Measurements from ENCODE around the gene POLD1.

The POLD1 gene

GRCh38 chr19:50450369-50451222 lies 66.4 kb downstream of the POLD1 start:
- H3K27ac Mint-ChIP-seq = no peak overlapping the region
- H3K4me1 Mint-ChIP-seq = no peaks in the 10 kb centered on the region
- H3K36me3 Mint-ChIP-seq = no peaks in the 10 kb centered on the region
- H3K4me3 Mint-ChIP-seq = no peak overlapping the region
- peaks cover 3% of the 10 kb centered on the region for H3K9me3 Mint-ChIP-seq
- H3K27me3 Mint-ChIP-seq = no peaks in the 10 kb centered on the region
- no peak for ATAC-seq

- H3K27me3 Mint-ChIP-seq = no peaks in the 10 kb centered on the region
- no peak for ATAC-seq
- no peak overlapping the region for H3K4me3 Mint-ChIP-seq
- no peaks in the 10 kb centered on the region for H3K36me3 Mint-ChIP-seq
- H3K27ac Mint-ChIP-seq = no peak overlapping the region
- H3K4me1 Mint-ChIP-seq = no peaks in the 10 kb centered on the region
- peaks cover 7% of the 10 kb centered on the region for H3K9me3 Mint-ChIP-seq
These were observed 67.0 kb downstream of the POLD1 start for GRCh38 chr19:50451223-50451534.

GRCh38 chr19:50453243-50453642 lies 69.1 kb downstream of the POLD1 start:
- H3K27me3 Mint-ChIP-seq = no peaks in the 10 kb centered on the region
- peaks cover 6% of the 10 kb centered on the region for H3K9me3 Mint-ChIP-seq
- H3K36me3 Mint-ChIP-seq = no peaks in the 10 kb centered on the region
- no peak overlapping the region for H3K4me3 Mint-ChIP-seq
- no peaks in the 10 kb centered on the region for H3K4me1 Mint-ChIP-seq
- ATAC-seq = no peak
- H3K27ac Mint-ChIP-seq = peak overlapping the region; percentile 11

GRCh38 chr19:50455992-50456391 lies 71.8 kb downstream of the POLD1 start:
- H3K36me3 Mint-ChIP-seq = no peaks in the 10 kb centered on the region
- H3K4me1 Mint-ChIP-seq = peaks cover 16% of the 10 kb centered on the region

GRCh38 chr19:50457300-50457699 lies 73.2 kb downstream of the POLD1 start:
- Mint-ChIP-seq H3K4me1 (peaks cover 23% of the 10 kb centered on the region), H3K36me3 (no peaks in the 10 kb centered on the region), H3K27me3 (no peaks in the 10 kb centered on the region), H3K27ac (no peak overlapping the region), H3K9me3 (peaks cover 6% of the 10 kb centered on the region), H3K4me3 (no peak overlapping the region)
- ATAC-seq = no peak

More at GRCh38 chr19:50455992-50456391, 71.8 kb downstream of the POLD1 start:
- Mint-ChIP-seq H3K27me3 (no peaks in the 10 kb centered on the region), H3K9me3 (peaks cover 6% of the 10 kb centered on the region), H3K27ac (no peak overlapping the region), H3K4me3 (no peak overlapping the region)
- no peak for ATAC-seq

GRCh38 chr19:50458396-50459066 lies 74.4 kb downstream of the POLD1 start:
- Mint-ChIP-seq H3K4me1 (peaks cover 23% of the 10 kb centered on the region), H3K27me3 (no peaks in the 10 kb centered on the region), H3K27ac (no peak overlapping the region), H3K4me3 (no peak overlapping the region), H3K9me3 (peaks cover 6% of the 10 kb centered on the region), H3K36me3 (no peaks in the 10 kb centered on the region)
- no peak for ATAC-seq

GRCh38 chr19:50459067-50459456 lies 74.9 kb downstream of the POLD1 start:
- ATAC-seq = no peak
- H3K4me1 Mint-ChIP-seq = peaks cover 23% of the 10 kb centered on the region
- H3K4me3 Mint-ChIP-seq = no peak overlapping the region
- H3K9me3 Mint-ChIP-seq = peaks cover 6% of the 10 kb centered on the region
- H3K27ac Mint-ChIP-seq = peak overlapping the region; percentile 90
- no peaks in the 10 kb centered on the region for H3K27me3 Mint-ChIP-seq
- H3K36me3 Mint-ChIP-seq = no peaks in the 10 kb centered on the region

- Mint-ChIP-seq H3K4me3 (peak overlapping the region; percentile 20), H3K9me3 (peaks cover 6% of the 10 kb centered on the region), H3K27ac (peak overlapping the region; percentile 90), H3K4me1 (peaks cover 23% of the 10 kb centered on the region), H3K27me3 (no peaks in the 10 kb centered on the region), H3K36me3 (no peaks in the 10 kb centered on the region)
- no peak for ATAC-seq
These were observed 75.5 kb downstream of the POLD1 start for GRCh38 chr19:50459638-50460037.

GRCh38 chr19:50460161-50460765 lies 76.1 kb downstream of the POLD1 start:
- peak overlapping the region; percentile 90 for H3K27ac Mint-ChIP-seq
- H3K27me3 Mint-ChIP-seq = no peaks in the 10 kb centered on the region
- peak; percentile 83 for ATAC-seq
- H3K4me3 Mint-ChIP-seq = peak overlapping the region; percentile 20
- H3K9me3 Mint-ChIP-seq = peaks cover 6% of the 10 kb centered on the region
- H3K4me1 Mint-ChIP-seq = peaks cover 23% of the 10 kb centered on the region
- no peaks in the 10 kb centered on the region for H3K36me3 Mint-ChIP-seq

GRCh38 chr19:50461066-50461875 lies 77.1 kb downstream of the POLD1 start:
- peak overlapping the region; percentile 90 for H3K27ac Mint-ChIP-seq
- H3K36me3 Mint-ChIP-seq = no peaks in the 10 kb centered on the region
- H3K27me3 Mint-ChIP-seq = no peaks in the 10 kb centered on the region
- no peak overlapping the region for H3K4me3 Mint-ChIP-seq
- peaks cover 23% of the 10 kb centered on the region for H3K4me1 Mint-ChIP-seq
- ATAC-seq = peak; percentile 74
- H3K9me3 Mint-ChIP-seq = peaks cover under 1% of the 10 kb centered on the region

- Mint-ChIP-seq H3K4me1 (peaks cover 23% of the 10 kb centered on the region), H3K4me3 (no peak overlapping the region), H3K27ac (no peak overlapping the region), H3K36me3 (no peaks in the 10 kb centered on the region), H3K27me3 (no peaks in the 10 kb centered on the region), H3K9me3 (no peaks in the 10 kb centered on the region)
- no peak for ATAC-seq
These were observed 78.8 kb downstream of the POLD1 start for GRCh38 chr19:50462970-50463369.

- H3K9me3 Mint-ChIP-seq = no peaks in the 10 kb centered on the region
- peaks cover 12% of the 10 kb centered on the region for H3K27me3 Mint-ChIP-seq
- no peak overlapping the region for H3K4me3 Mint-ChIP-seq
- H3K36me3 Mint-ChIP-seq = no peaks in the 10 kb centered on the region
- H3K4me1 Mint-ChIP-seq = peaks cover 22% of the 10 kb centered on the region
- ATAC-seq = no peak
- no peak overlapping the region for H3K27ac Mint-ChIP-seq
These were observed 80.2 kb downstream of the POLD1 start for GRCh38 chr19:50464348-50464747.

- Mint-ChIP-seq H3K27ac (no peak overlapping the region), H3K4me1 (peaks cover 15% of the 10 kb centered on the region), H3K9me3 (no peaks in the 10 kb centered on the region), H3K36me3 (no peaks in the 10 kb centered on the region), H3K27me3 (peaks cover 16% of the 10 kb centered on the region), H3K4me3 (no peak overlapping the region)
- ATAC-seq = no peak
These were observed 80.9 kb downstream of the POLD1 start for GRCh38 chr19:50465000-50465399.

GRCh38 chr19:50465986-50466705 lies 82.0 kb downstream of the POLD1 start:
- Mint-ChIP-seq H3K4me3 (no peak overlapping the region), H3K4me1 (peaks cover 5% of the 10 kb centered on the region), H3K36me3 (no peaks in the 10 kb centered on the region), H3K27ac (no peak overlapping the region), H3K9me3 (no peaks in the 10 kb centered on the region), H3K27me3 (peaks cover 16% of the 10 kb centered on the region)
- no peak for ATAC-seq

GRCh38 chr19:50466706-50467039 lies 82.5 kb downstream of the POLD1 start:
- ATAC-seq = no peak
- no peaks in the 10 kb centered on the region for H3K36me3 Mint-ChIP-seq
- peaks cover 16% of the 10 kb centered on the region for H3K27me3 Mint-ChIP-seq
- no peaks in the 10 kb centered on the region for H3K4me1 Mint-ChIP-seq
- no peaks in the 10 kb centered on the region for H3K9me3 Mint-ChIP-seq
- H3K4me3 Mint-ChIP-seq = no peak overlapping the region
- H3K27ac Mint-ChIP-seq = no peak overlapping the region
